Activated CD4-positive, alpha-beta T cell treated with anti-CD3 and anti-CD28 coated beads, Interleukin-2, Interleukin-4, amounts not matched to agents 100 ng/mL and 50 ng/mL, durations not matched to agents 16 hours and 8 hours (primary cell): Measurements from ENCODE around the gene NRXN3.

Source experiments
- DNase-seq: peaks from one replicate; pipeline ENCODE4 v3.0.0-alpha.2; 2020; ENCODE audit warnings: low spot score

Gene NRXN3

DNA sequence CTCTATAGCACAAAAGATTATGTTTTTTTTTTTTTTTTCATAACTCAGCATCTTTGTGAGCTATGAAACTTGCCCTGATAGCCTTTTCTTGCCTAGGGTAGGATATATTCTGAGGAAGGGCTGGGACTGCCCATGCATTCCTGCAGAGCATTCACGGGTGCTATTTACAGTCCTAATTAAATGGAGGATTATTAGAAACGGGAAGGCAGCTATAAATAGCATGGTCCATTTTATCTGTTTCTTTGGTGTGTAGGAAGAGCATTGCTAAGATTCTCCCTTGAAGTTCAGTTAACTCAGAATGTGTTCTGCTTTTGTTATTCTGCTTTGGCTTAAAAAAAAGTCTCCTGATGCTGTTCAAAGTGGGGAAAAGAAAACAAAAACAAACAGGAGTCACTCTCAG, 1410.2 kb downstream of the NRXN3 start:
- DNase-seq = no peak

DNA sequence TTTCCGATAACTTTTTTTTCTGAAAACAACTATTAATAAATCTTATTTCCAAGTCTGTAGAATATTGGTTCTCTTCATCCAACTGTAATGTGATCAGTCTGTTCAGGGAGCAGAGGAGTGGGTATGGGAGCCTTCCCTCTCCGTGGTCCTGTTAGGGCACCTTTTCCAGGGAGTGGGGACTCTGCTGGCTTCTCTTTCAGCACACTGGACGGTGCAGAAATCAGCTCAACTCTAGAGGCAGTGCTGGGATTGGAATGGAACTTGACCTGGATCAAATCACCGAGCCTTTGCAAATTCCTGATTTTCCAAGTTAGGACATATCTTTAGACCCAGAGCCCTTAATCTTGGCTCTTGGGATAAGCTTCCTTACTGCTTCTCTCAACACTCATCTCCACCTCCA, 1410.7 kb downstream of the NRXN3 start:
- DNase-seq = no peak

DNA sequence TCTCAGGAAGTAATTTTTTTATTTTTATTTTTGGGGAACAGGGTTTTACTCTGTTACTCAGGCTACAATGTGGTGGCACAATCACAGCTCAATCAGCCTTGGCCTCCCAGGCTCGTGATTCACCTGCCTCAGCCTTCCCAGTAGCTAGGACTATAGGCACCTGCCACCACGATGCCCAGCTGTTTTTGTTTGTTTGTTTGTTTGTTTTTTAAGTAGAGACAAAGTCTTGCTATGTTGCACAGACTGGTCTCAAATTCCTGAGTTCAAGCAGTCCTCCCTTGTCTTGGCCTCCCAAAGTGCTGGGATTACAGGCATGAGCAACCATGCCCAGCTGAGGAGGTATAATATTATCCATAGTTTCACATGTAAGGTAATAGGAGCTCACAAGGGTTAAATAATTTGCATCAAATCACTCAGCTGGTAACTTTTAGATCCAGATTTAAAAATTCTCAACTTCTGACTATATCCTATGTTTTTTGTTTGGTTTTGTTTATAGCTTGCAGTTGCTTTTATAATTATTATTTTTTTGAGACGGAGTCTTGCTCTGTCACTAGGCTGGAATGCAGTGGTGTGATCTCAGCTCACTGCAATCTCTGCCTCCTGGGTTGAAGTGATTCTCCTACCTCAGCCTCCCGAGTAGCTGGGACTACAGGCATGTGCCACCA, 1411.9 kb downstream of the NRXN3 start:
- DNase-seq = no peak

DNA sequence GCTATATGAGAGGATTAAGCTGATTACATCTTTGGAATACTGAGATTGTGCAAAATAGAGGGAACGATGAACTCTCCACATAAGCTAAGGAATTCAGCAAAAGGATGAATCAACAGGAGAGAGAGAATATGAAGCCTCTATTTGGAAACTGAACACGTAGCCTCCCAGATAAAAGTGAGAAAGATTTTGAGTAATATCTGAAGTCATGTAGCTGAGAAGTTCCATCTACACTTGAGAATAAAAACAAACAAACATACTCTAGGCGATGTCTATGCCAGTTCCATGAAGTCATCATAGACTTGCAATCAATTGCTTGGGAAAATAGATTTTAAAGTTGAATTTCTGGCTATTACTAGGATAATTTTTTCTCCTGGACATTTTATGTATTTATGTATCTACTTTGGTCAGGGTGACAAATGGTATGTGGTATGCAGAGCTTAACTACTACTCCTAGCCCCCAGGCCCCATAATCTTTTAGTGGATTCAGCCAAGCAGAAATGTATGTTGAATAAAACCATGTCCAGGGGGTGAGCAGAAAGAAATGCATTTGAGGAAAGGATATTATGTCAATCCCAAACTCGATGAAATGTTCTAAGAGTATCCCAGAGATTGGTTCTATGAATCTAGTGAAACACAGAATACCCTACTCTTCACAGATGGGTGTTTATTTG, 1413.7 kb downstream of the NRXN3 start:
- no peak for DNase-seq

DNA sequence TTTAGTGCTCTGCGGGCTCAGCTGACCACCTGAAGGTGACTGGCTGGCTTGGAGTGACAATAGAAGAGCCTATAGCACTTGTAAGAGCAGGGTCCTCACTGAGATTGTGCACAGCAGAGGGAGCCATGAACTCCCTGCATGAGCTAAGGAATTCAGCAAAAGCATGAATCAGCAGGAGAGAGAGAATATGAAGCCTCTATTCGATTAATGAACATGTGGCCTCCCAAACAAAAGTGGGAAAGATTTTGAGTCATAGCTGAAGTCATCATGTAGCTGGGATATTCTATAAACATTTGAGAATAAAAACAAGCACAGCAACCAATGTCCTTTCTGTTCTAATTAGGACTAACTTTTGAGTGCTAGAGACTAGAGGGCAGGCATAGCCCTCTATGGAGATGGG, 1414.5 kb downstream of the NRXN3 start:
- DNase-seq = no peak

DNA sequence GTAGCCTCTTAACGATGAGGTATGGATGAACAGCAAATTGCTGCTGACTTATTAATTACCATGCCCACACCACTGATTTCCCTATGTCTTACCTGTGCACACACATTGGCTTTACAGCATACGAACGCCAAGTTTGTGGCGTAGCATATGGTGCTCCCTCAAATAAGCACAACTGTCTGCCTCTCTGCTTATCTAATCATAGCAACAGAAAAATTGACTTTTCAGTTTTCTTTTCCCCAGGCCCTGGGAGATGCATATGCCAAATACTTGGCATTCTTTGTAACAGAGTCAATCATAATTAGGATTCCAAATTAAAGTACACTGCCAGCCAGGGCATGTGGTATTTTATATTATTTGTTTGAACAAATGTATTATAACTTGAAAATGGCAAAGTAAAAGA, 1415.7 kb downstream of the NRXN3 start:
- no peak for DNase-seq

DNA sequence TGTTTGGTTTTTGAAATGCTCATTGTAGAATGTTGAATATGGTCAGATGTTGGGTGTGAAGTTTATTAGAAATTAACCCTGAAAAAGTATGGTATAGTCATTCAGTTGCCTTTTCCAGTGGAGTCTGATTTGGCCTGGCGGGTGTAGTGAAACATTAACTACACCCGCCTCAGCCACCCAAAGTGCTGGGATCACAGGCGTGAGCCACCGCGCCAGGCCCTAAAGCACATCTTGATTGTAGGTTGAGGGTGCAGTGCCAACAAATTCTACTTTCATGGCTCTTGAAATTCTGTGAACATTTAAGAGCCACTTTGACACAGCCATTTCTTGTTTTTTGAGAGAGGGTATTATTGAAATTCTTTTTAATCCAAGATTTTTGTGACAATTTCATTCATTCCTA, 1416.2 kb downstream of the NRXN3 start:
- DNase-seq = no peak

DNA sequence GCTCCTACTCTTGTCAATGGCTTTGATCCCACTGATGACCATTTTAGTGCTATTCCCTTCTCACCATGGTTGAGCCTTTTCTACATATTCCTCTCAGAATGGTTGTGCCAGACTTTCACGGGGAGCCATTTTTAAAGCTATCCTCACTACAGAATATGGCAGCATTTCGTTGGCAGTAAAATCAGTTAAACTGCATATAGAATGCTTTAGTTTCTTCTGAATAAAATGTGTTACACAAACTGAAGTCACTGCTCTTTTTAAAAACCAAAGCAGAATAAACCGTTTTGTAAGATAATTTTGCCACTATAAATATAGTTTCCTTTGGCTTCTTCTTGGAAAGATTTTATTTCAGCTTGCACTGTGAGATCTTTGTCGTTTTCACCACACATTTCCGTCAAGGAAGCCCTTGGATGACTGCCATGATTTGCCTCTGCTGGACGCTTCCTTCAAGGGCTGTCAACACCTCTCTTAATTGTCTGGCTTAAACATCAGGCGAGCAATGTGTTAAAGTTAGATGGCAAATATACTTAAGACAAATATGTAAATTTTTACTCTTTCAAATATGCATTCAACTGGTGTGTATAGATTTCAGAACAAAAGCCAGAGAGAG, 1416.9 kb downstream of the NRXN3 start:
- no peak for DNase-seq

DNA sequence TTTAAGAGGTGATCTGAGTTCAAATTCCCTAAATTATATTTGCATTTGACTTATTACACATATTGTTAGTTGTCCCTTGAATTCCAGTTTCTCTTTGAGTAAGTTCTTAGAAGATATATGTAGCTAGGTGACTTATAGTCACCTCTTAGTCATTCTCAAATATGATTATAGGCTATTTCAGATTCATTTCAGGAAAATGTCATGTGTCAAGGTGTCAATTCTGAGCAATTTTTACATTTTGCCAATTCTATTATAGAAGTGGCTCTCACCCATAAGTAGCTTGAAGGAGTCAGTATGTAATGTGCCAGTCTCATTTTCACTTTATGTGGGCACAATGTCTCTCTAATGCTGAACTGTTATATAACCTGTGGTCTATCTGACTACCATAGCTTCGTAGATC, 1417.7 kb downstream of the NRXN3 start:
- DNase-seq = peak; percentile 19

DNA sequence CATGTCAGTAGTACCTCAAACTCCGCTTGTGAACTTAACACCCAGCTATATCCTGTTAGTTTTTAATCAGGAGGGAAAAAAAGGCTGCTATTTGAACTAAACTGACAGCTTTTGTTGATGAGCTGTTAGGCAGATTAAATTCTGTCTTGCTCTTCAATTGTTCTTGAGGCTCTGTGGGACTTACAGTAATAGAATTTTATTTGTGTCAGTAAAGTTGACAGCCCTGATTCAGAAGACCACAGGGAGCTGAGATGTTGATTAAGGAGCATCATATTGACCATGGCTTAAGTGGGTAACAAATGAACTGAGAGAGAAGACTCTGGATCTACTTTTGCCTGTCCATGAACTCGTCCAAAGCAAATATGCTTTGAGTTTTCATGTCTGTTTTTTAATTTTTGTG, 1418.2 kb downstream of the NRXN3 start:
- no peak for DNase-seq

DNA sequence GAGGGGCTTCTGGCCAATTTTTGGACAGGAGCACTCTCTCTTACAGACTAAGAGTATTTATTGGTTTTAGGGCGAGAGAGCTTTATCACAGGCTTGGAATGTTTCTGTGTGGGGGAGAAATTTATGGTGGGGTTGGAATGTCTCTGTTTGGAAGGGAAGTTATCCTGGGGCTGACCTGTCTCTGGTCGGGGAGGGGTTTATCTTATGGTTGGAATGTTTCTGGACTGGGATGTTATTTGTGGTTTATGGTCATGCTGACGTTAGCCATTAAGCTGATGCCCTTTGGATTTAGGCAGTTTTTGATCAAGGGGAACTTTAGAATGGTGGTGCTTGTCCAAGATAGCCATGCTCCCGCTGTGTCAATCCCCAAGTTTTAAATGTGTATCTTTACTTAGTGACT, 1426.4 kb downstream of the NRXN3 start:
- no peak for DNase-seq

DNA sequence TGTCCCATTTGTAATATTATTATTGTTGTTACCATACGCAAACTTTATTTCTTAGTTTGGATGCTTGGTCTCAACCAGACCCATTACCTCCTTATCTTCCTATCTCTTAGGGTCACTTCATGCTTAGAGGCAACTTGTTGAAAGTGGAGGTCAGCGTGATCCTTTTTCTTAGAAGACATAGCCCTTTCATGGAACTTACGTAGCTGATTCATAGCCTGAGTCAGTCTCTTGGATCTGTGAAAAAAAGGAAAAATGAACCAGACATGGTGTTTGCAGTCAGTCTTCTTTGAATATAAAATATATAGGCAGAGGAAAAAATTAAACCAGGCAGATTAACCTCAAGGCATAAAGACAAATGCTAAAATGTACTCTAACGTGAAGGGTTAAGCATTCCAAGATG, 1427.4 kb downstream of the NRXN3 start:
- no peak for DNase-seq

DNA sequence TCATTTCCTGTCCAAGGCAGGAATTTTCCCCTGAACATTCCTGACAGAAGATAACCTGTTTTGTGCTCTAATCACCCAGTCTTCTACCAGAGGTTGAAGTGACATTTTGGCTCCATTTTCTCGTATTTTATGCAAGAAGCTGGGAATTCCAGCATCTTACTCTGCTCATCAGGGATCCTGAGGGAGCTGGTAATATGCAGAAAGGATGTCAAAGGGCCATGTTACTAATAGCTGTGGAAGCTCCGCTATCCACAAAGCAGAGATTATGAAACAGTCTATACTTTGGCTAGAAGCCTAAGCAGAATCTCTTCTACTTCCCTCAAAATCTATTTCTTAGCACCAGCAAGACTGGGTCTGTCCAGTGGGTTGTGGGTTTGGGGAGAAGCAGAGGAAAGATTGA, 1428.2 kb downstream of the NRXN3 start:
- DNase-seq = no peak

DNA sequence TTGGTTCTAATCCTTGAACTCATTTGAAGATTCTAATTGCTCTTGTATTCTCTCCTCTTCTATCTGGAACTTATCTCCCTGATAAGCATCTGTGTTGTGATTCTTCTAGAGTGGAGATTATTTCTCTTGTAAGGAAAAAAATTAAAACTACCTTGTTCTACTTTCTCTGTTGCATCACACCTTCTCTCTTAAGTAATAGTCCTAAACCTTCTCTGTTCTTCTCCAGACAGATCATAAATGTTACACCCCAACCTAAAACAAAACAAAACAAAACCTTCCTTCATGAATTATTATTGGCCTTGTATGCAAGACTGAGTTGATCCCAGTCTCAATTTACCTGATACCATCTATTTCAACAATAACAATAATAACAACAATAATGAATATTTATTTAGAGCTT, 1429.1 kb downstream of the NRXN3 start:
- DNase-seq = no peak

DNA sequence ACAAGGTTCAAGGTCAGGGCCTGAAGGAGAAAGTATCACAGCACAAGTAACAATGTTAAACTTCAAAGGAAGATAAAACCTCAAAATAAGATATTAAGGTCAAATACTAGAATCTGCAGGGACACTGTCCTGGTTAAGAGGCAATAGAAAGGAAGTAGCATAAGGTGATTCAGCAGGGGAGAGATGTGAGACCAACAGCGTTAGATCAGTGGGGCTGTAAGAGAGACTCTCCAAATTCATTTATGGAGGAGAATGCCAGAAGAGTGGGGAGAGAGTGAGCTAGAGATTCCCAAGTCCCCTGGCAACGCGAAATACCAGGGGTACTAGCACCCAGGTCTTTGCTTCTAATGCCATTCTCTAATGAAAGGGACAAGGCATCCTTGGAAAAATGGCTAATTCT, 1430.2 kb downstream of the NRXN3 start:
- DNase-seq = no peak

DNA sequence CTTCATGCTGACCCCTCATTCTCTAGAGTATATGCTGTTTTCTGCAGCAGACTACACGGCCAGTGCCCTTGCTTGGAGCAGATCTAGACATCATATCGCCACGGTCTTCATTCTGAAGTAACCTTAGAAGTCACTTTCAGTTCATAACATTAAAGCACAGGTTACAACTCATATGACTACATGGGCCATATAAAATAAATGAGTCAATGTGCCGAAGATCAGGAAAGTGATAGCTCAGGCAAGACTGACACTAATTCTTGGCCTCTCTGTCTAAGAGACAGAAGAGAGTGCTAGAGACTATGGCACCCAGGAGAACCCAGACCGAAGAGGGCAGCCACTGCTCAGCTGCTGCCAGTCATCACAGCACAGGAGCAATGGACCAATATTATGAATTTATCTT, 1431.4 kb downstream of the NRXN3 start:
- DNase-seq = no peak

DNA sequence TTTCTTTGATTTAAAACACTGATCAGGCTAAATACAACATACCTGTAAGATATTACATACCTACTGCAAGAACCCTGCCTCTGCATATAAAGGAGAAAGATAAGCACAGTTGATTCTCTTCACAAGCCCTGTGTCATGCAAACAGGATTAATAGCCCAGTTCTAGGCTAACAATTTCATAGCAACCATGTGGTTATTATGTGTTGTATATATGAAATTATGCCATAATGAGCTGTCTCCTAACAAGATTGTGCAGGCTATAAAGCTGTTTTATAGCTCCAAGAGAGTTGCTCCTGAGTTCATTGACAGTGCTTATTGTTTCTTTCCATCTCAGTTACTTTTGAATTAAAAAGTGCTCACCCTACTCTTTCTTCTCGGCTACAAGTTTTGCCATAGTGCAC, 1431.9 kb downstream of the NRXN3 start:
- no peak for DNase-seq

DNA sequence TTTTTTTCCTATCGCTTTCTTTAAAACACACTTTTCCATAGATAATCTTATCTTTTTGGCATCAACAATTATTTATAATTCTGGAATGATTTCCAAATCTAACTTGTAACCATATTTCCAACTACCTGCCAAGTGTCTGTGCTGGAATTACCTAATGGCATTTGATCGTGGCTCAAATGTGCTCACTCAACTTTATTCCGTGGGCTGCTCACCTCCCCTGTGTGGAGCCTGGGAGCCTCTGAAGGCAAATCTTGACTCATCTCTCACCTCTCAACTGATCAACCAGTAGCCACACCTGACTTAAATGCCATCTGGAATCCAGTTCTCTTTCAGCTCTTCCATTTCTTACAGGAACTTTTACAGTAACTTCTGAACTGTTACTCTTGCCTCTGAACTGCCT, 1432.6 kb downstream of the NRXN3 start:
- DNase-seq = no peak

DNA sequence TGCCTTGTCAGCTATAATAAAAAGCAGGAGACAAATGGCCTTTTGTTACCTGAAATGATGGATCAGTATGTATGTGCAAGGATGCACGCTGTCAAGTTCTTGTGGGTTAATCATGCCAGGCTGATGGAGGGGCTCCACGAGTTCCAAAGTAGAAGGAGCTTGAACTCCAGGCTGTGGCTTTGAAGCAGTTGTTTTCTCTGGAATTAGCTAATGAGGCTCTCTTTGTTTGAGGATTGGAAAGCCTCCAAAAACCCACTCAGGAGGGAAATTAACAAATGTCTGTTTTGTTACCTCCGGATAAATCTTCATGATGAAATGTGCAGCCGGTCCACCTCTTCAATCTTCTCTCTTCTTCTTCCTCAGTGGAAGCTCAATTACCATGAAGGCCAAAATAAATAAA, 1435.7 kb downstream of the NRXN3 start:
- DNase-seq = no peak

DNA sequence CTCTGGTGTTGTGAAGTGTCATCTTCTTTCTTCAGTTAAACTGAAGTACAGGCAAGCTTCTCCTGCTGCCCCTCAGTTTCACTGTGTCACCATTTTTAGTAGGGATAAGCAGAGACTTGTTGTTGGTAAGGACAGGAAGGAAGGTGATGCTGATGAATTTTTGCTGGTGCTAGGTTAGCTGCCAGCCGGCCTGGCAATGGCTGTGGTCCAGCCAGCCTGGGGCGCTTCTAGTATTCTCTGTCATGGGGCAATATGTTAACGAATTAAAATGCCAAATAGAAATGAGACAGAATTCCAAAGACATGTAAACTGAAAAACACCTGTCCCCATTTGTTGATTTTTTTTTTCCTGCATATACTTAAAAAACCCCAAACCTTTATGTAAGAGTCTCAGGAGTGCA, 1438.3 kb downstream of the NRXN3 start:
- no peak for DNase-seq

DNA sequence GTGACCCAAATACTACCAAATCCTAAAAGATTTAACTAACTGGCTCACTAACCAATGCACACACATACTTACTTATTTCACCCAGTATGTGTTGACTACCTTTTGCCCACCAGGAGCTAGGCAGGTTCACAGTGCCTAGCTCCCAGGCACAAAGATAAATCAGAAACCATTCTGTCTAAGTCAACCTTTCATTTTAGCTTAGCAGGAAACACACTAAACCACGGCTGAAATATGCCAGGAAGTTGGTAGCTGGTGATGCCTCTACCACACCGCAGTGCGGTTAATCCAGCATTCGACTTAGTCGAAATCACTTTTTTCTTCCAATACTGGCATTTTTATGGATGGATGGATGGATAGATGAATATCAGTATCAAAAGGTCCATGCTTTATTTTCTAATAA, 1443.5 kb downstream of the NRXN3 start:
- DNase-seq = no peak

DNA sequence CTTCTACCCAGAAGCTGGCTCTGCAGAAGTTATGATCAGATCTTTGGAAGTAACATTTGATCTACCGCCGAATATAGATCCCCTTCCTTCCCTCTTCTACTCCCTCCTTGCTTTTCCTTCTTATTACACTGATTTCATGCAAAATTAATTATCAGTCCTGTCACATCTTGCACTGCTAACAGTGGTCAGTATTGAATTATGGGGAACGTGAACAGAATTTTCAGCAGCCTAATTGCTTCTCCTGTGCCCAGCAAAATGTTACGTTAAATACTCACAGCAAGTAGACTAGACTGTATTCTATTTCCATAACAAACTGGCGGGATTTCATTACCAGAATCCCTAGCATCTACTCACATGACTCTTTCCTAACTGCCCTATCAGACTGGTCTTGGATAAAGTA, 1444.3 kb downstream of the NRXN3 start:
- no peak for DNase-seq

DNA sequence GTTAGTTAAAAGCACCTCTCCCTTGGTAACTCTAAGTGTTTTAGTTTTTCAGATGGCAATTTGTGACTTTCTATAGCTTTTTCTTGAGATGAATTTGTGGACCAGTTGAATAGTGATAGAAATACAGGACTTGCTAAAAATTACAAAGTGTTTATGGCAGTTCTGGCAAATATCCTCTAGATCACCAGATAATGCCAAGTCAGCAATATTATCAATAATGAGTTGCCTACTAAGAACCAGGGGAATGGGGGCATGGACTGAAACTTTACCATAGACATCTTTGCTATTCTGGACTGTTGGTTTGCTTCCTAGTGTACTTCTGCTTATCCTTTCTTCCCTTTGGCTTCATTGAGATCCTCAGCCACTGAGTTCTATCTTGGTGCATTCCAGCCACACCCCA, 1456.9 kb downstream of the NRXN3 start:
- DNase-seq = no peak
